Breast epithelium (tissue), 3 donors: ENCODE data around the gene SPTBN1.

Source experiments
- CTCF ChIP-seq, 3 donors: fragments of 450-650 bp; IDR thresholded peaks; one replicate each; pipeline ENCODE4 v1.5.1; 2016 to 2017; ENCODE audit warnings: antibody characterized with exemption in 3 of 3, mild to moderate bottlenecking in 3 of 3, moderate library complexity in 3 of 3
- POLR2A ChIP-seq: fragments of 450-650 bp; IDR thresholded peaks from one replicate; pipeline ENCODE4 v1.6.1; 2016; ENCODE audit warnings: antibody characterized with exemption, mild to moderate bottlenecking, moderate library complexity
- POLR2AphosphoS5 ChIP-seq, 3 donors: sonication (generic); formaldehyde crosslinking; IDR thresholded peaks; one replicate each; pipeline ENCODE4 v1.6.1; 2017; ENCODE audit warnings: antibody characterized with exemption in 3 of 3

- no peak for TF ChIP-seq CTCF (IDR thresholded peaks at IDR 0.05)
- no peak for TF ChIP-seq POLR2A
- no peak for TF ChIP-seq POLR2AphosphoS5 (IDR thresholded peaks at IDR 0.05)
Observed at GRCh38 chr2:54536720-54537119, 80.6 kb downstream of the SPTBN1 start.
